ENCODE measurements around the gene PLET1. TPM values are rescaled to one million over a fixed set of nuclear protein-coding genes. Genes with fewer than 3 reads are reported as not detected.

The PLET1 gene
- total and polyA plus RNA-seq, 4 donors: not detected

- TF ChIP-seq REST (IDR thresholded peaks at IDR 0.05) (peak; percentile 92), SP1 (IDR thresholded peaks at IDR 0.05) (peak; percentile 85), JUND (IDR thresholded peaks at IDR 0.05) (peak; percentile 82 to 86), FOXA2 (IDR thresholded peaks at IDR 0.05) (no peak), RAD21 (IDR thresholded peaks at IDR 0.05) (peak; percentile 34 to 38), RXRA (IDR thresholded peaks at IDR 0.05) (peak; percentile 80 to 91), FOXA1 (IDR thresholded peaks at IDR 0.05) (no peak), HNF4G (IDR thresholded peaks at IDR 0.05) (no peak), HNF4A (conservative IDR thresholded peaks at IDR 0.05) (peak; percentile 19 to 95)
These were observed 34.4 kb downstream of the PLET1 start, which contains the start of gene PTS (continued) for GRCh38 chr11:112226062-112226830.

GRCh38 chr11:112225753-112226061 lies 35.0 kb downstream of the PLET1 start:
- Histone ChIP-seq H3K4me1 (ENCODE audit: control insufficient read depth in 4 of 4, insufficient read depth in 4 of 4, low read length in 3 of 4) (peaks cover 20 to 48% (median 27%) of the 10 kb centered on the region in 4 donors), H3K27me3 (ENCODE audit: control insufficient read depth in 4 of 4, insufficient read depth in 4 of 4, low read length in 3 of 4) (no peaks in the 10 kb centered on the region), H3K27ac (ENCODE audit: low read depth in 1 of 2, low read length in 2 of 2) (peak overlapping the region; percentile 96 to 97), H3K9me3 (ENCODE audit: control insufficient read depth in 4 of 4, low read length in 3 of 4) (no peaks in the 10 kb centered on the region), H3K4me3 (ENCODE audit: low read depth in 1 of 3, low read length in 3 of 3) (peak overlapping the region; percentile 60 to 82 (median 61)), H3K9ac (ENCODE audit: low read depth in 1 of 2, low read length in 2 of 2) (peak overlapping the region; percentile 77 to 97), H3K36me3 (ENCODE audit: control insufficient read depth in 4 of 4, insufficient read depth in 3 of 4, low read depth in 1 of 4, low read length in 3 of 4) (peaks cover 5 to 21% (median 16%) of the 10 kb centered on the region in 4 donors)
- TF ChIP-seq JUND (IDR thresholded peaks at IDR 0.05): no peak
- TF ChIP-seq EGR1 (IDR thresholded peaks at IDR 0.05; ENCODE audit: low read depth in 2 of 2): no peak
- no peak for TF ChIP-seq RAD21 (IDR thresholded peaks at IDR 0.05)
- TF ChIP-seq CTCF (IDR thresholded peaks at IDR 0.05; ENCODE audit: low read depth, low read length, missing input control): no peak
- TF ChIP-seq TAF1 (conservative IDR thresholded peaks at IDR 0.05): no peak
- peak; percentile 91 for TF ChIP-seq HNF4G (IDR thresholded peaks at IDR 0.05)
- TF ChIP-seq ATF3 (IDR thresholded peaks at IDR 0.05): peak; percentile 93
- peak; percentile 34 for TF ChIP-seq ZBTB33 (IDR thresholded peaks at IDR 0.05)
- peak in 1 of 2 donors; percentile 94 for TF ChIP-seq HNF4A (conservative IDR thresholded peaks at IDR 0.05)
- TF ChIP-seq SP1 (IDR thresholded peaks at IDR 0.05): no peak
- TF ChIP-seq FOXA1 (IDR thresholded peaks at IDR 0.05): no peak
- TF ChIP-seq RXRA (IDR thresholded peaks at IDR 0.05): no peak
- no peak for TF ChIP-seq MAX (IDR thresholded peaks at IDR 0.05)
- no peak for TF ChIP-seq NR2F2 (IDR thresholded peaks at IDR 0.05)
- TF ChIP-seq YY1 (IDR thresholded peaks at IDR 0.05): no peak
- TF ChIP-seq GABPA (IDR thresholded peaks at IDR 0.05 in 1 of 2, conservative IDR thresholded peaks at IDR 0.05 in 1 of 2): no peak
- TF ChIP-seq FOXA2 (IDR thresholded peaks at IDR 0.05): no peak
- TF ChIP-seq REST (IDR thresholded peaks at IDR 0.05): no peak
- 20% methylated on average over 8 of the region's 8 CpGs for WGBS
- DNase-seq (ENCODE audit: low spot score): no peak
